HEK293 (cell line): ENCODE results near the gene PAQR7.

Experiments
- CTCF ChIA-PET: fragments of 350-600 bp; formaldehyde crosslinking; extraction: SDS; loops from one replicate; lab custom pipeline; 2021; ENCODE audit warnings: antibody characterized with exemption; lab: Yijun Ruan, JAX
- POLR2A ChIA-PET: fragments of 300-600 bp; formaldehyde crosslinking; extraction: SDS; loops from one replicate; lab custom pipeline; 2020; ENCODE audit warnings: antibody characterized with exemption, inconsistent platforms; lab: Yijun Ruan, JAX
- H3K27ac ChIP-seq: fragments of 200-500 bp; sonication (Bioruptor generic); 2 replicates; pipeline ENCODE4 v1.5.1; 2014; ENCODE audit warnings: low read depth, low read length, control low read depth, inconsistent platforms; ENCODE audit errors: extremely low read depth
- H3K36me3 ChIP-seq, 2 experiments: fragments of 200-500 bp in 1 of 2; sonication (Bioruptor generic) in 1 of 2; 1 replicate in 1 of 2; 2 replicates in 1 of 2; pipeline ENCODE4 v1.5.1; 2014 to 2017; ENCODE audit warnings: inconsistent platforms in 2 of 2, low read length in 2 of 2; ENCODE audit not compliant: control insufficient read depth in 2 of 2, insufficient read depth in 1 of 2
- H3K4me1 ChIP-seq: fragments of 200-500 bp; sonication (Bioruptor generic); 2 replicates; pipeline ENCODE4 v1.5.1; 2014; ENCODE audit warnings: mild to moderate bottlenecking, low read length, inconsistent platforms; ENCODE audit not compliant: control insufficient read depth, insufficient read depth
- H3K4me3 ChIP-seq: 2 replicates; pipeline ENCODE4 v1.5.1; 2011; ENCODE audit warnings: low read depth, mild to moderate bottlenecking, control low read depth, low read length, moderate library complexity
- H3K9me3 ChIP-seq: fragments of 200-500 bp; sonication (Bioruptor generic); 2 replicates; pipeline ENCODE4 v1.5.1; 2014; ENCODE audit warnings: low read depth, low read length, inconsistent platforms; ENCODE audit not compliant: control insufficient read depth, insufficient read depth
- OSR2 ChIP-seq: fragments of 450-650 bp; formaldehyde crosslinking; IDR thresholded peaks from 2 replicates; pipeline ENCODE4 v1.5.1; 2016; ENCODE audit warnings: missing biosample characterization, missing genetic modification characterization
- SCRT2 ChIP-seq: fragments of 450-650 bp; formaldehyde crosslinking; IDR thresholded peaks from 2 replicates; pipeline ENCODE4 v1.5.1; 2016; ENCODE audit warnings: missing biosample characterization, missing genetic modification characterization
- TCF7L2 ChIP-seq: IDR thresholded peaks from 2 replicates; pipeline ENCODE4 v1.6.1; 2011; ENCODE audit warnings: low read depth, mild to moderate bottlenecking, inconsistent platforms, low read length, moderate library complexity, borderline replicate concordance
- WT1 ChIP-seq: fragments of 450-650 bp; formaldehyde crosslinking; IDR thresholded peaks from 2 replicates; pipeline ENCODE4 v1.5.1; 2016; ENCODE audit warnings: missing biosample characterization, missing genetic modification characterization
- YY2 ChIP-seq: fragments of 450-650 bp; formaldehyde crosslinking; IDR thresholded peaks from 2 replicates; pipeline ENCODE4 v1.5.1; 2016; ENCODE audit warnings: missing biosample characterization, missing genetic modification characterization
- ZNF138 ChIP-seq: fragments of 450-650 bp; formaldehyde crosslinking; IDR thresholded peaks from 2 replicates; pipeline ENCODE4 v1.5.1; 2016; ENCODE audit warnings: missing biosample characterization, missing genetic modification characterization, borderline replicate concordance
- ZNF2 ChIP-seq: fragments of 450-650 bp; formaldehyde crosslinking; IDR thresholded peaks from 2 replicates; pipeline ENCODE4 v1.5.1; 2016; ENCODE audit warnings: missing biosample characterization, missing genetic modification characterization
- ZNF202 ChIP-seq: fragments of 450-650 bp; formaldehyde crosslinking; IDR thresholded peaks from 2 replicates; pipeline ENCODE4 v1.5.1; 2016; ENCODE audit warnings: missing biosample characterization, missing genetic modification characterization, borderline replicate concordance
- ZNF335 ChIP-seq: fragments of 450-650 bp; formaldehyde crosslinking; conservative IDR thresholded peaks from 2 replicates; pipeline ENCODE4 v1.5.1; 2016; ENCODE audit warnings: missing biosample characterization, missing genetic modification characterization
- ZNF341 ChIP-seq: fragments of 450-650 bp; formaldehyde crosslinking; IDR thresholded peaks from 2 replicates; pipeline ENCODE4; 2016; ENCODE audit warnings: low read depth, missing biosample characterization, missing genetic modification characterization
- ZNF354C ChIP-seq: fragments of 450-650 bp; formaldehyde crosslinking; IDR thresholded peaks from 2 replicates; pipeline ENCODE4 v1.5.1; 2016; ENCODE audit warnings: missing biosample characterization, missing genetic modification characterization, low read depth, borderline replicate concordance
- ZNF394 ChIP-seq: fragments of 450-650 bp; formaldehyde crosslinking; IDR thresholded peaks from 2 replicates; pipeline ENCODE4 v1.5.1; 2016; ENCODE audit warnings: missing biosample characterization, missing genetic modification characterization, mild to moderate bottlenecking, moderate library complexity, borderline replicate concordance
- ZNF433 ChIP-seq: fragments of 450-650 bp; formaldehyde crosslinking; IDR thresholded peaks from 2 replicates; pipeline ENCODE4 v1.5.1; 2016; ENCODE audit warnings: missing biosample characterization, missing genetic modification characterization, low read depth
- ZNF600 ChIP-seq: fragments of 450-650 bp; formaldehyde crosslinking; IDR thresholded peaks from 2 replicates; pipeline ENCODE4 v1.5.1; 2016; ENCODE audit warnings: missing biosample characterization, missing genetic modification characterization
- ZNF654 ChIP-seq: fragments of 450-650 bp; formaldehyde crosslinking; IDR thresholded peaks from 2 replicates; pipeline ENCODE4 v1.5.1; 2016; ENCODE audit warnings: low read depth, missing biosample characterization, missing genetic modification characterization
- ZSCAN30 ChIP-seq: fragments of 450-650 bp; IDR thresholded peaks from 2 replicates; pipeline ENCODE4 v1.5.1; 2018; ENCODE audit warnings: missing biosample characterization, mild to moderate bottlenecking, missing genetic modification characterization, moderate library complexity
- TF ChIP-seq, protein P1 (sequence below): fragments of 450-650 bp; formaldehyde crosslinking; IDR thresholded peaks from 2 replicates; pipeline ENCODE4 v1.5.1; 2016; ENCODE audit warnings: missing biosample characterization, missing genetic modification characterization
- TF ChIP-seq, protein P2 (sequence below): fragments of 450-650 bp; formaldehyde crosslinking; IDR thresholded peaks from 2 replicates; pipeline ENCODE4 v1.5.1; 2016; ENCODE audit warnings: missing biosample characterization, missing genetic modification characterization
- TF ChIP-seq, protein P3 (sequence below): fragments of 450-650 bp; formaldehyde crosslinking; IDR thresholded peaks from 2 replicates; pipeline ENCODE4 v1.5.1; 2016; ENCODE audit warnings: missing biosample characterization, missing genetic modification characterization
- TF ChIP-seq, protein P4 (sequence below): fragments of 450-650 bp; formaldehyde crosslinking; IDR thresholded peaks from 2 replicates; pipeline ENCODE4 v1.5.1; 2017; ENCODE audit warnings: missing biosample characterization, missing genetic modification characterization

PAQR7 gene

DNA sequence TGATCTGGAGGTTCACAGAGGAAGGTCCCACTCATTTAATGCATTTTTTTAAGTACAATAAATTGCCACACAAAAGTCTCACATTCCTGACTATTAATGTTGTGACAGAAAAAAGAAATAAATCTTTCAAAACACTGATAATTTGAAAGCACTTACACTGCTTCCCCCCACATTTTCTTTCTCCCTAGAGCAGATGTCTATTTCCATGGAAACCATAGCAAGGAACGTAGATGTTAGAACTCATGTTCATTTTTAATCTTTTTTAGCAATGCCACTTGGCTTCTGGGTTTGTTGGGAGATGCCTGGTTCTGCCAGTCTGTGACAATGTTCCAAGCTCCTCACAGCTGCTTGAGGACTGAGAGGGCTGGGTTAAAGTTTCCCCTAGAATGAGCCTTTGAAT lies 32.7 kb upstream of the PAQR7 start:
- TF ChIP-seq ZNF2 (tag by site-specific recombination) (no peak), ZNF394 (tag by site-specific recombination) (no peak)
- TF ChIP-seq, protein P1, sequence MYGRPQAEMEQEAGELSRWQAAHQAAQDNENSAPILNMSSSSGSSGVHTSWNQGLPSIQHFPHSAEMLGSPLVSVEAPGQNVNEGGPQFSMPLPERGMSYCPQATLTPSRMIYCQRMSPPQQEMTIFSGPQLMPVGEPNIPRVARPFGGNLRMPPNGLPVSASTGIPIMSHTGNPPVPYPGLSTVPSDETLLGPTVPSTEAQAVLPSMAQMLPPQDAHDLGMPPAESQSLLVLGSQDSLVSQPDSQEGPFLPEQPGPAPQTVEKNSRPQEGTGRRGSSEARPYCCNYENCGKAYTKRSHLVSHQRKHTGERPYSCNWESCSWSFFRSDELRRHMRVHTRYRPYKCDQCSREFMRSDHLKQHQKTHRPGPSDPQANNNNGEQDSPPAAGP (tag by site-specific recombination) = no peak
- no peak overlapping the region for H3K4me3 ChIP-seq
- CTCF ChIA-PET = interaction anchor here (1.5 to 2.4 kb wide), 2 partner anchors 12 to 90 kb away, joined by 5 to 12 read pairs; partner anchors contain the start of gene PAFAH2
- H3K36me3 ChIP-seq = peaks cover 4 to 15% of the 10 kb centered on the region in 2 experiments; a peak in 2 of 3 replicates
- peaks cover 5% of the 10 kb centered on the region for H3K4me1 ChIP-seq
- no peak overlapping the region for H3K27ac ChIP-seq
- no peaks in the 10 kb centered on the region for H3K9me3 ChIP-seq
- POLR2A ChIA-PET = no interaction called here

DNA sequence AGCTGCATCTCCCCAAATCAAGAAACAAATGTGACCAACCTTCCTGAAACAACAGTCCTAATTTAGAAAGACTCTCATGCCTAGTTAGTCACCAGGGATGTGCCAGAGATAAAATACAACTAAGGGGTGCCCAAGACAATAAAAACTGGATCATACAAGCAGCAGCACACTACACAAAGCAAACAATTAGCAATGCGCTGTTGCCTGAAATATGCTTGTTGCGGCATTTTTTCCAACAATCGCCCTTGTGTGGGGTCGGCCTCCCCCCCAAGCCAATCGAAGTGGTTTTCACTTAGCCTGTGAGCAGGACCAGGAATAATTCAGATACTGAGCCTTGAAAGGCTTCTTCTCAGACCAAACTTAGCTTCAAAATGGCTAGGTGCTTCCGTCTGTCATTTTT lies 32.1 kb upstream of the PAQR7 start:
- Histone ChIP-seq H3K36me3 (peaks cover 6 to 20% of the 10 kb centered on the region in 2 experiments; a peak in 2 of 3 replicates), H3K4me1 (peaks cover 5% of the 10 kb centered on the region), H3K4me3 (no peak overlapping the region), H3K27ac (no peak overlapping the region)
- ChIA-PET CTCF (interaction anchor here (1.2 to 2.4 kb wide), 3 partner anchors 12 to 97 kb away, joined by 3 to 12 read pairs (median 5); partner anchors contain the start of gene PAFAH2), POLR2A (no interaction called here)
- TF ChIP-seq, protein P2, sequence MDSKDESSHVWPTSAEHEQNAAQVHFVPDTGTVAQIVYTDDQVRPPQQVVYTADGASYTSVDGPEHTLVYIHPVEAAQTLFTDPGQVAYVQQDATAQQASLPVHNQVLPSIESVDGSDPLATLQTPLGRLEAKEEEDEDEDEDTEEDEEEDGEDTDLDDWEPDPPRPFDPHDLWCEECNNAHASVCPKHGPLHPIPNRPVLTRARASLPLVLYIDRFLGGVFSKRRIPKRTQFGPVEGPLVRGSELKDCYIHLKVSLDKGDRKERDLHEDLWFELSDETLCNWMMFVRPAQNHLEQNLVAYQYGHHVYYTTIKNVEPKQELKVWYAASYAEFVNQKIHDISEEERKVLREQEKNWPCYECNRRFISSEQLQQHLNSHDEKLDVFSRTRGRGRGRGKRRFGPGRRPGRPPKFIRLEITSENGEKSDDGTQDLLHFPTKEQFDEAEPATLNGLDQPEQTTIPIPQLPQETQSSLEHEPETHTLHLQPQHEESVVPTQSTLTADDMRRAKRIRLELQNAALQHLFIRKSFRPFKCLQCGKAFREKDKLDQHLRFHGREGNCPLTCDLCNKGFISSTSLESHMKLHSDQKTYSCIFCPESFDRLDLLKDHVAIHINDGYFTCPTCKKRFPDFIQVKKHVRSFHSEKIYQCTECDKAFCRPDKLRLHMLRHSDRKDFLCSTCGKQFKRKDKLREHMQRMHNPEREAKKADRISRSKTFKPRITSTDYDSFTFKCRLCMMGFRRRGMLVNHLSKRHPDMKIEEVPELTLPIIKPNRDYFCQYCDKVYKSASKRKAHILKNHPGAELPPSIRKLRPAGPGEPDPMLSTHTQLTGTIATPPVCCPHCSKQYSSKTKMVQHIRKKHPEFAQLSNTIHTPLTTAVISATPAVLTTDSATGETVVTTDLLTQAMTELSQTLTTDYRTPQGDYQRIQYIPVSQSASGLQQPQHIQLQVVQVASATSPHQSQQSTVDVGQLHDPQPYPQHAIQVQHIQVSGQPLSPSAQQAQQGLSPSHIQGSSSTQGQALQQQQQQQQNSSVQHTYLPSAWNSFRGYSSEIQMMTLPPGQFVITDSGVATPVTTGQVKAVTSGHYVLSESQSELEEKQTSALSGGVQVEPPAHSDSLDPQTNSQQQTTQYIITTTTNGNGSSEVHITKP = peak; percentile 94
- TF ChIP-seq, protein P3, sequence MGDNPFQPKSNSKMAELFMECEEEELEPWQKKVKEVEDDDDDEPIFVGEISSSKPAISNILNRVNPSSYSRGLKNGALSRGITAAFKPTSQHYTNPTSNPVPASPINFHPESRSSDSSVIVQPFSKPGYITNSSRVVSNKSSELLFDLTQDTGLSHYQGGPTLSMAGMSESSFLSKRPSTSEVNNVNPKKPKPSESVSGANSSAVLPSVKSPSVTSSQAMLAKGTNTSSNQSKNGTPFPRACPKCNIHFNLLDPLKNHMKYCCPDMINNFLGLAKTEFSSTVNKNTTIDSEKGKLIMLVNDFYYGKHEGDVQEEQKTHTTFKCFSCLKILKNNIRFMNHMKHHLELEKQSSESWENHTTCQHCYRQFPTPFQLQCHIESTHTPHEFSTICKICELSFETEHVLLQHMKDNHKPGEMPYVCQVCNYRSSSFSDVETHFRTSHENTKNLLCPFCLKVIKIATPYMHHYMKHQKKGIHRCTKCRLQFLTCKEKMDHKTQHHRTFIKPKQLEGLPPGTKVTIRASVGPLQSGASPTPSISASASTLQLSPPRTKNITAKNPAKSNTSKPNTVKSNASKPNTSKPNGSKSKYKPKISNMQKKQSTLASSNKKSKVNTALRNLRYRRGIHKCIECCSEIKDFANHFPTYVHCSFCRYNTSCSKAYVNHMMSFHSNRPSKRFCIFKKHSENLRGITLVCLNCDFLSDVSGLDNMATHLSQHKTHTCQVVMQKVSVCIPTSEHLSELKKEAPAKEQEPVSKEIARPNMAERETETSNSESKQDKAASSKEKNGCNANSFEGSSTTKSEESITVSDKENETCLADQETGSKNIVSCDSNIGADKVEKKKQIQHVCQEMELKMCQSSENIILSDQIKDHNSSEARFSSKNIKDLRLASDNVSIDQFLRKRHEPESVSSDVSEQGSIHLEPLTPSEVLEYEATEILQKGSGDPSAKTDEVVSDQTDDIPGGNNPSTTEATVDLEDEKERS = no peak
- TF ChIP-seq ZNF335 (tag by site-specific recombination) (peak; percentile 56), SCRT2 (tag by site-specific recombination) (no peak)
- TF ChIP-seq, all 188 proteins: peak for 2
- no peaks in the 10 kb centered on the region for H3K9me3 ChIP-seq

DNA sequence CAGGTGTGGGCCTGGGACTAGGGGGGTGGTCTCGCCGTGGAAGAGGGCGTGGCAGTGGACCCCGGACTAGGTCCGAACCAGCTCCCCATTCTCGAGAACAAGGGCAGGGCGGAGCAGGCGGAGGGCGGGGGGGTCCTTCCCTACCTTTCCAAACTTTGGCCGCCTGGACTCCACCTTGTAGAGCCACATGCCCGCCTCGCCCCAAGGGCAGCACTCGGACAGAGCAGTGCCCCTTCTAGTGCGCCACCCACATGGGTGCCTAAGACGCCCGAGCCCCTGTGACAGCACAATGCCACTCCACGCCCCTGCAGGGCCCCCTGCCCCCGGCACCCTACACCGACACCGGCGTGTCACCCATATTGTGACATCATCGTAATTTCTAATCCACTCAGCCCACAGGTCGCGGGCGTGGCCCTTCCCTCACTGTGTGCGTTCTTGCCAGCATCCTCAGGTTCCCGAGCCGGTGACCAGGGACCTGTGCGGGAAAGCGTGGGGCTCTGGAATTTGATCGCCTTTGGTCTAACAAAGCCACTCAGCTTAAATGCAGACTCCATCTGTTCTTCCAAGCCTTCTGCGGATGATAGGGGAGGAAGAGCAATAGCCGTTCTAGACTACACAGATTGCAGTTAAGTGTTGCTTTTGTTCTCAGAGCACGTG lies 31.3 kb upstream of the PAQR7 start:
- Histone ChIP-seq H3K4me1 (peaks cover 5% of the 10 kb centered on the region), H3K9me3 (no peaks in the 10 kb centered on the region), H3K4me3 (peak overlapping the region; percentile 75), H3K27ac (peak overlapping the region; percentile 28; the same call in 1 of the 2 replicates), H3K36me3 (peaks cover 14 to 29% of the 10 kb centered on the region in 2 experiments)
- ChIA-PET POLR2A (interaction anchor here (1.9 kb wide), 1 partner anchor 88 kb away, joined by 5 read pairs; no protein-coding TSS in a partner anchor), CTCF (interaction anchor here (1.2 kb wide), 1 partner anchor 98 kb away, joined by 3 read pairs; no protein-coding TSS in a partner anchor)
- TF ChIP-seq ZNF354C (tag by site-specific recombination) = no peak
- TF ChIP-seq ZNF433 (tag by site-specific recombination) = no peak
- TF ChIP-seq WT1 (tag by site-specific recombination) = no peak
- TF ChIP-seq, protein P4, sequence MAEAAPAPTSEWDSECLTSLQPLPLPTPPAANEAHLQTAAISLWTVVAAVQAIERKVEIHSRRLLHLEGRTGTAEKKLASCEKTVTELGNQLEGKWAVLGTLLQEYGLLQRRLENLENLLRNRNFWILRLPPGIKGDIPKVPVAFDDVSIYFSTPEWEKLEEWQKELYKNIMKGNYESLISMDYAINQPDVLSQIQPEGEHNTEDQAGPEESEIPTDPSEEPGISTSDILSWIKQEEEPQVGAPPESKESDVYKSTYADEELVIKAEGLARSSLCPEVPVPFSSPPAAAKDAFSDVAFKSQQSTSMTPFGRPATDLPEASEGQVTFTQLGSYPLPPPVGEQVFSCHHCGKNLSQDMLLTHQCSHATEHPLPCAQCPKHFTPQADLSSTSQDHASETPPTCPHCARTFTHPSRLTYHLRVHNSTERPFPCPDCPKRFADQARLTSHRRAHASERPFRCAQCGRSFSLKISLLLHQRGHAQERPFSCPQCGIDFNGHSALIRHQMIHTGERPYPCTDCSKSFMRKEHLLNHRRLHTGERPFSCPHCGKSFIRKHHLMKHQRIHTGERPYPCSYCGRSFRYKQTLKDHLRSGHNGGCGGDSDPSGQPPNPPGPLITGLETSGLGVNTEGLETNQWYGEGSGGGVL = no peak
- TF ChIP-seq ZNF654 (tag by site-specific recombination) = no peak
- no peak for TF ChIP-seq ZNF600 (tag by site-specific recombination)
- TF ChIP-seq ZSCAN30 (tag by site-specific recombination) = no peak
- TF ChIP-seq ZNF341 (tag by site-specific recombination) = no peak; the same call in 1 of the 2 replicates
- TF ChIP-seq OSR2 (tag by site-specific recombination) = no peak
- no peak for TF ChIP-seq ZNF138 (tag by site-specific recombination)
- TF ChIP-seq ZNF202 (tag by site-specific recombination) = no peak
- TF ChIP-seq ZNF335 (tag by site-specific recombination) = peak; percentile 97
- TF ChIP-seq TCF7L2 = no peak
- no peak; the same call in 1 of the 2 replicates for TF ChIP-seq YY2 (tag by site-specific recombination)
